ENCODE measurements around the gene ZYX. TPM values are rescaled to one million over a fixed set of nuclear protein-coding genes. Genes with fewer than 3 reads are reported as not detected.

The ZYX gene
- total RNA-seq, 2 donors from 2014 or later, result 54.9 to 110 TPM

DNA sequence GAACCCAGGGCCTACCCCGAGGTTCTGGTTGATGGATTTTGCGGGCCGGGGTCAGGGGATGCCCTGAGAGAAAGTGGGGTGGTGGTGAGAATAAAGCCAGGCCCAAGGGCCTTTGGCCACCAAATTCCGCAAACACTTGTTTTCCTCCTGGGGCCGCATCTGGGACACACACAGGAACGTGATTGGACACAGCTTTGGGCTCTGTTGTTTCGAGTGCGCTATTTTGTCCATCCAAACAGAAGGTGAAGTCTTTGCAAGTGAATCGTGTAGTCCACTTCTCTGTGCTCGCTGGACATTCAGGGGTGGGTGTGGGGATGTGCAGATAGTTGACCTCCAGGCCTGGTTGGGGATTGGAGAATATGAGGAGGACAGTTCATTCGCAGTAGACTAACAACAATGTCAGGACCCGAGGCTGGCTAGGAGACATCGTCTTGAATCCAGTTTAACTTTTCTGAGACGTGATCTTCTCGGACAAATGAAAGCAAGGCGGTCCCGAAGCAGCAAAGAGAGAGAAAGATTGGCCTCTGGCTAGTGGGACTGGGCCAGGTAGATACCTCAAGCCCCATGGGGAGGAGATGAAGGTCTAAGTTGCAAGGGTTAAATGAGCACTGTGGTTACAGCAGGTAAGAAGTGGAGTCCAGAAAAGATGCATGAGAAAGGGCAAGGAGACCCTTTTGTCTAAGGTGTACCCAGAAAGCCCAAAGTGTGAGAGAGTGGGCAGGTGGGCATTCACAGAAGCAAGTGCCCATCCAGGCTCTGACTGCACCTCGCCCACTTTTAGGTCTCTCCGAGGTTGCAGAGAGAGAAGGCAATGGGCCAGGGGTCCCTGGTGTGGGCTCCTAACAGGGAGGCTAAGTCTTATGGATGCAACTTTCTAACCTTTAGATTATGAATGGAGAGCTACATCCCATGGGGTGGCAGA lies 17.9 kb upstream of the ZYX start:
- no peak for DNase-seq
- intact Hi-C loops (cut with DNase I), result no loop called here
- no peaks in the 10 kb centered on the region for H3K9me3 ChIP-seq
- H3K4me3 ChIP-seq, result no peak overlapping the region
- H3K9ac ChIP-seq (ENCODE audit: low read depth in 2 of 2, low read length in 2 of 2), result peak overlapping the region in 1 of 2 donors; percentile 24
- H3K27me3 ChIP-seq, result peaks cover 30% of the 10 kb centered on the region
- peaks cover 1% of the 10 kb centered on the region for H3K4me1 ChIP-seq
- H3K36me3 ChIP-seq, result no peaks in the 10 kb centered on the region
- no peak for TF ChIP-seq CTCF (IDR thresholded peaks at IDR 0.05)
- no peak overlapping the region for H3K27ac ChIP-seq

DNA sequence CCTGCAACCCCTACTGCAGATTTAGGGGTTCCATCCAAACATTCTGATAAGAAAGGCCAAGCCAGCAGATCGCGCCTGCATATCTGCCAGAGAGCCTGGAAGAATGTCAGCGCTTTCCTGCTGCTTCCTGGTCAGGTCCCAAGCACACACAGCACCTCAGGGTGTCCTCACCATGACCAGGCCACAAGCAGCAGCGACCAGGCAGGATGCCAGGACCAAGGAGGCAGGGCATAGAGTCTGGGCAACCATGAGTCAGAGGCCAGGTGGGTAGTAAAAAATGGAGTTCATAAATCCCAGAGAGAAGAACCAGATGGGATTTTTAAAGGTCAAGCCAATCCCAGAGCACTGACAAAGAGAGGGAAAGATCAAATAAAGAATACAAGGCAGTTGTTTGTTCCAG lies 13.2 kb upstream of the ZYX start:
- Histone ChIP-seq H3K9ac (ENCODE audit: low read depth in 2 of 2, low read length in 2 of 2) (peak overlapping the region in 1 of 2 donors; percentile 70), H3K36me3 (no peaks in the 10 kb centered on the region), H3K27me3 (peaks cover 11% of the 10 kb centered on the region), H3K4me3 (no peak overlapping the region), H3K9me3 (no peaks in the 10 kb centered on the region), H3K4me1 (peaks cover 3% of the 10 kb centered on the region), H3K27ac (peak overlapping the region; percentile 76)
- DNase-seq, result peak; percentile 94
- no peak for TF ChIP-seq CTCF (IDR thresholded peaks at IDR 0.05)
- intact Hi-C loops (cut with DNase I), result no loop called here

GRCh38 chr7:143368387-143368786 lies 12.8 kb upstream of the ZYX start:
- peak overlapping the region; percentile 76 for H3K27ac ChIP-seq
- intact Hi-C loops (cut with DNase I), result no loop called here
- H3K9me3 ChIP-seq, result no peaks in the 10 kb centered on the region

DNA sequence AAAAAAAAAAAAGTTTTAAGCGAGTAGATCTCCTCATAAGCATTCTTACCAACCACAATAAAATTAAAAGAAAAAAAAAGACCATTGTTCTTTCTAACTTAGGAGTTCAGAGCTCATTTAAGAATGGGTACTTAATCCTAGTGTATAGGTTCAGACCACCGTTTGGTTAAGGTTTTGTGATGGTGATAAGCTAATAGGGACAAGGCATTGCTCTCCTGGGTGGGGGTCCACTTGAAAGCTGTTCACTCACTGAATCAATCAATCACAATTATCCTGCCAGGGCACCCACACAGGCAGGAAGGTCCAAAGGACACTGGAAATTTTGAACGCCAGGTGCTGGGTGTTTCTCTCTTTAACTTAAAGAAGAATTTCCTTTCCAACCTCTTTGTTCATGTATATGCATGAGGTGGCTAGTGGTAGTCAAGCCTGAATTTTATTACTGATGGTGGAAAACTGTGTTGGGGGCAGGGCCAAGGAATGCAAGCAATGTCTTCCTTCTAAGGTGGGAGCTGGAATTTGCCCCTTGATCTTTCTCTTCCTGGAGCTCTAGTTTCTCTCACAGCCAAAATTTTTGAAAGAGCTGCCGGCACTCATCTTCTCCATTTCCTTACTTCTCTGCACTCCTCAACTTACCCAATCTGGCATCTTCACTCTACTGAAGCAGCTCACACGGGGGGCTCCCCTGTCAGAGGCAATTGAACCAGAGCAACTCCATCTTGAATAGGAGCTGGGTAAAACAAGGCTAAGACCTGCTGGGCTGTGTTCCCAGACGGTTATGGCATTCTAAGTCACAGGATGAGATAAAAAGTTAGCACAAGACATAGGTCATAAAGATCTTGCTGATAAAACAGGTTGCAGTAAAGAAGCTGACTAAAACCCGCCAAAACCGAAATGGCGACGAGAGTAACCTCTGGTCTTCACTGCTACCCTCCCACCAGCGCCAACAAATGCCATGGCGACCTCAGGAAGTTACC lies 11.2 kb upstream of the ZYX start:
- DNase-seq, result peak; percentile 73
- no peak for TF ChIP-seq CTCF (IDR thresholded peaks at IDR 0.05)
- no peaks in the 10 kb centered on the region for H3K9me3 ChIP-seq
- no peak overlapping the region for H3K4me3 ChIP-seq
- no peaks in the 10 kb centered on the region for H3K27me3 ChIP-seq
- no peaks in the 10 kb centered on the region for H3K36me3 ChIP-seq
- peak overlapping the region; percentile 67 for H3K27ac ChIP-seq
- intact Hi-C loops (cut with DNase I), result no loop called here
- no peak overlapping the region for H3K9ac ChIP-seq (ENCODE audit: low read depth in 2 of 2, low read length in 2 of 2)
- peaks cover 3% of the 10 kb centered on the region for H3K4me1 ChIP-seq

More at GRCh38 chr7:143368387-143368786, 12.8 kb upstream of the ZYX start:
- H3K4me1 ChIP-seq, result peaks cover 3% of the 10 kb centered on the region
- peaks cover 7% of the 10 kb centered on the region for H3K27me3 ChIP-seq
- H3K4me3 ChIP-seq, result no peak overlapping the region
- H3K9ac ChIP-seq (ENCODE audit: low read depth in 2 of 2, low read length in 2 of 2), result peak overlapping the region in 1 of 2 donors; percentile 70
- DNase-seq, result no peak
- H3K36me3 ChIP-seq, result no peaks in the 10 kb centered on the region
- no peak for TF ChIP-seq CTCF (IDR thresholded peaks at IDR 0.05)

DNA sequence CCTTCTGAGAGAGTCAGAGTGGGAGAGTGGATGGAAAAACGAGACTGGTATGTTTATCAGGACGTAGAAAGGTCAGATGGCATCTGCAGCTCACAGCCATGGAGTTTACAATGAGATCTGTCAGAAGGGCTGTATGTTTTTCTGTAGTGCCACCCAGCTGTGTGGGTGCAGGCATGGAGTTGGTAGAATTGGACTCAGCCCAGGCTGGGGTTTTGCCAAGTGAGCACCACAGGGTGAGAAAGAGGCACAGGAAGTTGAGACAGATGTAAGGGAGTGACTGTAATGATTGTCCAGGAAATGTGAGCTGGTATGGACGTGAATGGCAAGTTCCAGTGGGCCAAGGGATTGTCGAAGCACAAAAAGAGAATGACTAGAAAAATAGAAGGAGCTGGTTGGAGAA lies 9.1 kb upstream of the ZYX start:
- peak; percentile 95 for DNase-seq
- peak overlapping the region in 1 of 2 donors; percentile 51 for H3K9ac ChIP-seq (ENCODE audit: low read depth in 2 of 2, low read length in 2 of 2)
- no peaks in the 10 kb centered on the region for H3K9me3 ChIP-seq
- intact Hi-C loops (cut with DNase I), result no loop called here
- H3K4me3 ChIP-seq, result no peak overlapping the region
- H3K27ac ChIP-seq, result peak overlapping the region; percentile 26
- H3K4me1 ChIP-seq, result peaks cover 3% of the 10 kb centered on the region
- H3K36me3 ChIP-seq, result no peaks in the 10 kb centered on the region
- H3K27me3 ChIP-seq, result no peaks in the 10 kb centered on the region
- TF ChIP-seq CTCF (IDR thresholded peaks at IDR 0.05), result no peak

Data from colonic mucosa (tissue), 4 donors.